HL-60 (cell line): Measurements from ENCODE around the gene EGFL8.
"Not testable (repeated sequence)": the region's sequence is repeated elsewhere in the genome, so short reads cannot be mapped to it uniquely, and the experiment has no call there.

Experiments
- DNase-seq, 2 experiments: peaks; one replicate each; pipeline ENCODE4 v3.0.0-alpha.2; 2010 to 2020; ENCODE audit warnings: low read depth in 1 of 2, low spot score in 1 of 2
- H3K27ac ChIP-seq: fragments of 250-450 bp; sonication (Bioruptor Pico); replicated peaks from 2 replicates; pipeline ENCODE4 v1.5.1; 2020; ENCODE audit warnings: mild to moderate bottlenecking, moderate library complexity
- H3K27me3 ChIP-seq: fragments of 250-450 bp; sonication (Bioruptor Pico); 2 replicates; pipeline ENCODE4 v1.5.1; 2021; ENCODE audit warnings: mild to moderate bottlenecking, moderate library complexity; ENCODE audit not compliant: insufficient read depth, poor library complexity, severe bottlenecking
- H3K4me3 ChIP-seq: replicated peaks from 2 replicates; pipeline ENCODE4 v1.5.1; 2011; ENCODE audit warnings: mild to moderate bottlenecking, control low read depth, low read length; ENCODE audit not compliant: insufficient read depth
- CTCF ChIP-seq: IDR thresholded peaks from one replicate; pipeline ENCODE4 v1.5.1; 2011; ENCODE audit warnings: low read length, control low read depth, inconsistent platforms; ENCODE audit not compliant: insufficient read depth
- GABPA ChIP-seq: IDR thresholded peaks from 2 replicates; pipeline ENCODE4 v1.6.1; 2012; ENCODE audit warnings: low read depth
- POLR2AphosphoS5 ChIP-seq: IDR thresholded peaks from 2 replicates; pipeline ENCODE4 v1.6.1; 2012; ENCODE audit warnings: low read depth
- REST ChIP-seq: IDR thresholded peaks from 2 replicates; pipeline ENCODE4 v1.6.1; 2012; ENCODE audit warnings: low read depth; ENCODE audit not compliant: insufficient replicate concordance
- SPI1 ChIP-seq: IDR thresholded peaks from 2 replicates; pipeline ENCODE4 v1.6.1; 2012; ENCODE audit warnings: low read depth, mild to moderate bottlenecking, borderline replicate concordance

The EGFL8 gene

GRCh38 chr6:32183030-32183429 lies 18.6 kb downstream of the EGFL8 start:
- H3K4me3 ChIP-seq: no peak overlapping the region
- no peak for DNase-seq
- TF ChIP-seq POLR2AphosphoS5 (no peak), GABPA (no peak), REST (no peak), CTCF (no peak), SPI1 (no peak)
- H3K27me3 ChIP-seq: no peaks in the 10 kb centered on the region
- H3K27ac ChIP-seq: no peak overlapping the region

GRCh38 chr6:32183483-32184083 lies 19.2 kb downstream of the EGFL8 start:
- Histone ChIP-seq H3K27ac (no peak overlapping the region), H3K4me3 (no peak overlapping the region), H3K27me3 (no peaks in the 10 kb centered on the region)
- no peak for DNase-seq
- no peak for TF ChIP-seq CTCF
- TF ChIP-seq REST: no peak
- TF ChIP-seq GABPA: no peak
- no peak for TF ChIP-seq POLR2AphosphoS5
- no peak for TF ChIP-seq SPI1

- TF ChIP-seq CTCF (no peak), GABPA (no peak), REST (no peak), POLR2AphosphoS5 (no peak), SPI1 (no peak)
- DNase-seq: no peak
- no peak within 1 kb of the TSS for H3K27ac ChIP-seq
- no peaks in the 10 kb centered on the region for H3K27me3 ChIP-seq
- no peak within 1 kb of the TSS for H3K4me3 ChIP-seq
Measured at GRCh38 chr6:32184084-32184640, 19.8 kb downstream of the EGFL8 start, which contains the start of gene AGER. AGER (minus strand) TSS chr6:32184253; CDS start chr6:32184222, 31 bp downstream.

- H3K27ac ChIP-seq: not testable (repeated sequence)
Measured at GRCh38 chr6:32185681-32186131, 21.3 kb downstream of the EGFL8 start.

GRCh38 chr6:32186151-32186840 lies 21.9 kb downstream of the EGFL8 start:
- H3K4me3 ChIP-seq, DNase-seq, H3K27me3 ChIP-seq: not testable (repeated sequence)
- peak overlapping the region; percentile 43 for H3K27ac ChIP-seq

More at GRCh38 chr6:32185681-32186131, 21.3 kb downstream of the EGFL8 start:
- H3K27me3 ChIP-seq, DNase-seq, H3K4me3 ChIP-seq: not testable (repeated sequence)
